Activated gamma-delta T cell treated with Interleukin-2 at 50 U/mL for 16 hours (primary cell): ENCODE measurements around the gene USP34.
"Not testable (repeated sequence)": the region's sequence is repeated elsewhere in the genome, so short reads cannot be mapped to it uniquely, and the experiment has no call there.

ENCODE experiments used
- DNase-seq: peaks from one replicate; pipeline ENCODE4 v3.0.0-alpha.2; 2020

The USP34 gene

GRCh38 chr2:61463769-61464475 is 7.0 kb downstream of the USP34 start:
- DNase-seq = no peak

- no peak for DNase-seq
Measured at GRCh38 chr2:61461404-61461803, 9.5 kb downstream of the USP34 start.

GRCh38 chr2:61460163-61460562 is 10.7 kb downstream of the USP34 start:
- DNase-seq = no peak

- DNase-seq = no peak
Measured at GRCh38 chr2:61456746-61457420, 14.0 kb downstream of the USP34 start.

GRCh38 chr2:61456070-61456745 is 14.7 kb downstream of the USP34 start:
- DNase-seq = no peak

DNA sequence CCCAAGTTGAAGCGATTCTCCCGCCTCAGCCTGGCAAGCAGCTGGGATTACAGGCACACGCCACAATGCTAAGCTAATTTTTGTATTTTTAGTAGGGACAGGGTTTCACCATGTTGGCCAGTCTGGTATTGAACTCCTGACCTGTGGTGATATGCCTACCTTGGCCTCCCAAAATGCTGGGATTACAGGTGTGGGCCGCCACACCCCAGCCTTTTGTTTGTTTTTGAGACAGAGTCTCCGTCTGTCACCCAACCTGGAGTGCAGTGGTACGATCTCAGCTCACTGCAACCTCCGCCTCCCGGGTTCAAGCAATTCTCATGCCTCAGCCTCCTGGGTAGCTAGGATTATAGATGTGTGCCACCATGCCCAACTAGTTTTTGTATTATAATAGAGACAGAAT is 15.9 kb downstream of the USP34 start:
- DNase-seq = not testable (repeated sequence)

DNA sequence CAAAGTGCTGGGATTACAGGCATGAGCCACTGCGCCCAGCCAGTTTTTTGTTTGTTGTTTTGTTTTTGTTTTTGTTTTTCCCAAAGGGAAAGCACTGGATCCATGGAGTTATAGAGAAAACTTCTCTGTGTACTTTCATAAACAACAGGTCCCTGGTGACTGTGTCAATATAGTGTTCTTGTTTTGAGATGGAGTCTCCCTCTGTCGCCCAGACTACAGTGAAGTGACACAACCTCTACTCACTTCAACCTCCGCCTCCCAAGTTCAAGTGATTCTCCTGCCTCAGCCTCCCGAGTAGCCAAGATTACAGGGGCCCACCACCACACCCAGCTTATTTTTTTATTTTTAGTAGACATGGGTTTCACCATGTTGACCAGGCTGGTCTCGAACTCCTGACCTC is 16.5 kb downstream of the USP34 start:
- no peak for DNase-seq

GRCh38 chr2:61452392-61452791 is 18.5 kb downstream of the USP34 start:
- no peak for DNase-seq

DNA sequence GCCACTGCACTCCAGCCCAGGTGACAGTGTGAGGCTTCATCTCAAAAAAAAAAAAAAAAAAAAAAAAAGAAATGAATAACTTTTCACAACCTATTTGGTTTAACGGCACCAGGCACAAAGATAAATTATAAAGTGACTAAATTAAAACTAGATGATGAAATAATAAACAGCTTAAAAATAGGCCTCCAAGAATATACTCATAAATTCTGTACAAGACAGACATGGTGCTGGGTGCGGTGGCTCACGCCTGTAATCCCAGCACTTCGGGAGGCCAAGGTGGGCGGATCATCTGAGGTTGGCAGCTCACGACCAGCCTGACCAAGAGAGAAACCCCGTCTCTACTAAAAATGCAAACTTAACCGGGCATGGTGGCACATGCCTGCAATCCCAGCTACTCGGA is 19.7 kb downstream of the USP34 start:
- no peak for DNase-seq

GRCh38 chr2:61450144-61450543 is 20.7 kb downstream of the USP34 start:
- no peak for DNase-seq

DNA sequence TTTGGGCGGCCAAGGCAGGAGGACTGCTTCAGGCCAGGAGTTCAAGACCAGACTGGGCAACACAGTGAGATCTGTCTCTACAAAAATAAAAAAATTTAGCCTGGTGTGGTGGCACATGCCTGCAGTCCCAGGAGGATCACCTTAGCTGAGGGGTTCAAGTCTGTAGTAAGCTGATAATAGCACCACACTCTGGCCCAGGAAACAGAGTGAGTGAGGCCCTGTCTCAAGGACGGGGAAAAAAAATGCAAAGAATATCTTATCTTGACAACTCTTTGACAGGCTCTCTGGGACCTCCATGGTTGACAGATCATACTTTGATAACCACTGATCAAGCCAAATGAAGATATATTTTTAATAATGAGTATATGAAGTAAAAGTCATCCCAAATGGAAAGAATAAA is 22.7 kb downstream of the USP34 start:
- DNase-seq = no peak

- not testable (repeated sequence) for DNase-seq
Measured at GRCh38 chr2:61446971-61447370, 23.9 kb downstream of the USP34 start.

DNA sequence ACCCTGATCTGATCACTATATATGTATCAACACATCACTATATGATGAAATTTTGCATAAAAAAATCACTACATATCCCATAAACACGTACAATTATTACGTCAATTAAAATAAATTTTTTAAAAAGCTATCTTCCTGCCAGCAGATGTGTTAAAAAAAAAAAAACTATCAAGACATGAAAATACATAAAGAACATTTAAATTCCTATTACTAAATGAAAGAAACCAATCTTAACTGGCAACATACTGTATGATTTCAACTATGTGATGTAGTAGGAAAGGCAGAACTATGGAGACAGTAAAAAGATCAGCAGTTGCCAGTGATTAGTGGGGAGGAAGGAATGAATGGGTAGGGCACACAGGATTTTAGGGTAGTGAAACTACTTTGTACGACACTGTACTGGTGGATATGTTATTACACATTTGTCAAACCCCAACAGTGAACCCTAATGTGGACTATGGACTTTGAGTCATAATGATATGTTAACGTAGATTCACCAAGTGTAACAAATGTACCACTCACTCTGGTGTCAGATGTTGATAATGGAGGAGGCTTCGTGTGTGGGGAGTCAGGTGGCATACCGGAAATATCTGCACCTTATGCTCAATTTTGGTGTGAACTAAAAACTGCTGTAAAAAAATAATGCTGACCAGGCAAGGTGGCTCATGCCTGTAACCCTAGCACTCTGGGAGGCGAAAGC is 27.4 kb downstream of the USP34 start:
- no peak for DNase-seq

DNA sequence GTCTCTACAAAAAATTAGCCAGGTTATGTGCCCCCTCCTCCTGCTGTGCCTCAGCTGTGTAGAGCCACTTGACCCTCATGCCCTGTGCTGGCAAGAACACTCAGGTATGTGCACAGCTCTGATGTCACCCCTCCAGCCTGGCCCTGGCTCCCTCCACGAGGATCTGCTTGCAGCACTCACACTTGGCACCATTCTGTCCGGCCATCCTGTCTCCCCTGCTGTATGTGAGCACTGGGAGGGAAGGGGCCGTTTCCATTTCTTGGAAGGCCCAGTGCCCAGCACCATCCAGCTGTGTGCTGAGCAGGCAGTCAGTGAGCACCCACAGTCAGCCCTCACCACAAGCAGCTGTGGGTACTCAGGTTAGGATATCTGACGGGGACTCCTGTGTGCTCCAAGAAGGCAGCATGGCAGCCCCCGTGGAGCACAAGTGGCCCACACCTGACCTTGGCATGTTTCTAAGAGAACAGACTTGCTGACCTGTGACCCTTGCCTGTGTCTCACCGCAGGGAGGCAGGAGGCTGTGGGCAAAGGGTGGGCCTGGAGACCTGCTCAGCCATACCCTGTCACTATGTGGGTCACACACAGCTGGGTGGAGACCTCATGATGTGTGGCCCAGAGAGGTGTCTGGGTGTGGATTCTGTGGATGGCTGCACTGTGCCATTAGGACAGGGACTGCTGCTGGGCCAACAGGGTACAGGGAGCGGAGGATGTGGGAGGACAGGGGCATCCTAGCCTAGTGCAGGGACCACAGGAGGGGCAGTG is 31.5 kb downstream of the USP34 start:
- DNase-seq = no peak

DNA sequence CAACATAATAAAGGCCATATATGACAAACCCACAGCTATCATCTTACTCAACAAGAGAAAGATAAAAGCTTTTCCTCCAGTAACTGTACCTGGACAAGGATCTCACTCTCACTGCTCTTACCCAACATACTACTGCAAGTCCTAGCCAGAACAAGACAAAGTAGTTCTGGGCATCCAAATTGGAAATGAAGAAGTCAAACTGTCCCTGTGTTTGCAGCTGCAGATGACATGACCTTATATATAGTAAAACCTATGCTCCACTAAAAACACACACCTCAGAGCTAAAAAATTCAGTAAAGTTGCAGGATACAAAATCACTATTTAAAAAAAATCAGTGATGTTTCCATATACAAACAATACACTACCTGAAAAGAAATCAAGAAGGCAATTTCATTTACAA is 32.2 kb downstream of the USP34 start:
- no peak for DNase-seq

DNA sequence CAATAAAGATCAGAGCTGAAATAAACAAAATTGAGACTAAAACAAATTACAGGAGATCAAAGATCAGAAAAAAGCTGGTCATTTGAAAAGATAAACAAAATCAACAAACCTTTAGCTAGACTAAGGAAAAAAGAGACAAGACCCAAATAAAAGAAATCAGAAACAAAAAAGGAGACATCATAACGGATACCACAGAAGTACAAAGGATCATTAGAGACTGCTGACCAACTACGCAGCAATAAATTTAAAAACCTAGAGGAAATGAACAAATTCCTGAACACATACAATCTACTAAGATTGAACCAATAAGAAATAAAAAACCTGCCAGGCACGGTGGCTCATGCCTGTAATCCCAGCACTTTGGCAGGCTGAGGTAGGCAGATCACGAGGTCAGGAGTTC is 33.7 kb downstream of the USP34 start:
- DNase-seq = no peak

DNA sequence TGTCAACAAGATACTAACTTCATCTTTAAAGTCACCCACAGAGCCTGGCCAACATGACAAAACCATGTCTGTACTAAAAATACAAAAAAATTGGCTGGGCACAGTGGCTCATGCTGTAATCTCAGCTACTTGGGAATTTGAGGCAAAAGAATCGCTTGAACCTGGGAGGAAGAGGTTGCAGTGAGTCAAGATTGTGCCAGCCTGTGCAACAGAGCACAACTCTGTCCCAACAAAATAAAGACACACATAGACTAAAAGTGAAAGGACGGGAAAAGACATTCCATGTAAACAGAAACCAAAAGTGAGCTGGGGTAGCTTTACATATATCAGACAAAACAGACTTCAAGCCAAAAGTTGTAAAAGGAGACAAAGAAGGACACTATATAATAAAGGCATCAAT is 34.8 kb downstream of the USP34 start:
- DNase-seq = no peak

- DNase-seq = no peak
Measured at GRCh38 chr2:61435291-61435690, 35.6 kb downstream of the USP34 start.

DNA sequence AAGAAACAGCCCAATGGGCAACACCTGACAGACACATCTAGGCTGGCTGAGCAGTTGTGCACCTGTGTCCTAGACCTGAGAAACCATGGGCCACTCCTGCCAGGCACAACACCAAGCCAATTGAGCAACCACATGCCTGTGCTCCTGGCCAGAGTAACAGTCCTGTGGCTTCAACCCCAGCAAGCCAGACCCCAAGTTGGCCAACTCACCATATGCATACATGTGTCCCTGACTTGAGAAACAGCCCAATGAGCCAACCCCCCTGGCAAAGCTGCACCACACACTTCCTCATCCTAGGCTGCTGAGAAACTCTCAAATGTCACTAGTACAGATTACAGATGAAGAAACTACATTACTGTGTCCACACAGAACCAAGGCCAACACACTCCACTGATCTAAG is 36.6 kb downstream of the USP34 start:
- DNase-seq = no peak

DNA sequence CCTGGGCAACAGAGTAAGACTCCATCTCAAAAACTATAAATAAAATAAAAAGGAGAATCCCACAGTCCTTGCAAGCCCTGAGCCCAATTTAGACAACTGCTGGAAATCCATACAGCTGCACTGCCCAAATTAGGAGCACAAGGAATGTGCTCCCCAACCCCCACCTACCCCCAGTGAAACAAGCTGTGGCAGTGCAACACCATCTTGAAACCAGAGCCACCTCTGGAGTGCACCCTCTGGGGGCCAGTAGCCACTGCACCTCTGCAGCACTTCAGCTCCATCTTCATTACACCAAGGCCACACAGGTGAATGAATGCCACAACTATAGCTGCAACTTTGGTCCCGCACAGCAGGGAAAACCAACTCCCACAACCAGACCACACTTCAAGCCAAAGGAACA is 37.3 kb downstream of the USP34 start:
- DNase-seq = no peak

DNA sequence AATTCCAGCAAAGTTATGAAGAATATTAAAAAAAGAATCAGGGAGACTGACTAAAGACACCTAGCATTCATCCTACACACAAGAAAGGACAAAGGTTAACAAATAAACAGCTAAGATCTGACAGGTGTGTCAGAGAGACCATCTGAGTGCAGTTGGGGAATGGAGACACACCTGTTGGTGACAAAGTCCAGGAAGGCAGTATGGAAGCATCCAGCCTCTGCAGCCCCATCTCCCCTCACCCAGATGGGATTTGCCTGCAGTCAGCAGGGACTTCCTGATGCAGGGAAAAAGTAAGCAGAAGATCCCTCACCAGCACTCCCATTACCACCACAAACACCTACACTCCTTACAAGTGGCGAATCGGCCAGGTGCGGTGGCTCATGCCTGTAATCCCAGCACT is 37.9 kb downstream of the USP34 start:
- no peak for DNase-seq

DNA sequence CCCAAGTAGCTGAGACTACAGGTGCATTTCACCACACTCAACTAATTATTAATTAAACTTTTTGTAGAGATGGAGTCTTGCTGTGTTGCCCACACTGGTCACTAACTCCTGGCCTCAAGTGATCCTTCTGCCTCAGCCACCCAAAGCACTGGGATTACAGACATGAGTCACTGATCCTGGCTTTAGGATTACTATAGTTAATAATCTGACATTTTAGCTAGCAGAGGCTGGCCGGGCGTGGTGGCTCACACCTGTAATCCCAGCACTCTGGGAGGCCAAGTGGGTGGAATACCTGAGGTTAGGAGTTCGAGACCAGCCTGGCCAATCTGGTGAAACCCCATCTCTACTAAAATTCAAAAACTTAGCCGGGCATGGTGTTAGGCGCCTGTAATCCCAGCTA is 39.5 kb downstream of the USP34 start:
- DNase-seq = no peak
